HG03565 (cell line): Measurements from ENCODE around the gene ACTRT2.

Source experiments
- ATAC-seq: cut with Tn5 transposase; IDR thresholded peaks from one replicate; pipeline ENCODE4 v1.9.1; 2021; ENCODE audit warnings: mild to moderate bottlenecking, moderate library complexity; ENCODE audit not compliant: unreplicated experiment

ACTRT2 gene

GRCh38 chr1:2983319-2983705 lies 38.0 kb upstream of the ACTRT2 start:
- ATAC-seq, result no peak

- ATAC-seq, result no peak
These were observed 37.4 kb upstream of the ACTRT2 start for GRCh38 chr1:2983706-2984398.

DNA sequence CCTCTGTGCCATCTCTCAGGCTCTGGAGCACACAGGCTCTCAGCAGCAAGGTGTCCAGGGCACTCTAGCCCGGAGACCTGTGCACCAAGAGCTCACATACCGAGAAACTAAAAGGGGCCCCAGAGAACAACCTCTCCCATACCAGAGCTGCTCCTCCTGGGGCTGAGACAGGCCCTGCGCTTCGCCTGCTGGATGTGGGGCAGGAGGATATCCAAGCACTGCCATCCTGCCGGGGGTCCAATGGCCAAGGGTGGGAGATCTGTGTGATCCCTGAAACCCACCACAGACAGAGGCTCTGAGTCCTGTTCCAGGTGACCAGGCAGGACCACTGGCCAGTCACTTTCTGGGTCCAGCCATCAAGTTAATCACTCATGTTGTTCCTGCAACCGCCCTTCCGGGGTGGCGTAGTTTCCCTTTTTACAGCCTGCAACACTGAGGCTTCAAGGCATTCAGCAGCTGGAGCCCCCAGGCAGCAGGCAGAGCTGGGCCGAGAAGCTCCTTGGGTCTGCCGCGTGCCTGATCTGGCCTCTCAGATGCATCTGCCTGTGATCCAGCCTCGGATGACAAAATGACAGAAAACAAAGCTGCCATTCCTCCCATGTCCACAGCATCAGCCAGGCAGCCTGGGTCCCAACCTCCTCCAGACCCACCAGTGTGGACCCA lies 36.7 kb upstream of the ACTRT2 start:
- ATAC-seq, result no peak

- no peak for ATAC-seq
These were observed 36.2 kb upstream of the ACTRT2 start for GRCh38 chr1:2985067-2985561.

DNA sequence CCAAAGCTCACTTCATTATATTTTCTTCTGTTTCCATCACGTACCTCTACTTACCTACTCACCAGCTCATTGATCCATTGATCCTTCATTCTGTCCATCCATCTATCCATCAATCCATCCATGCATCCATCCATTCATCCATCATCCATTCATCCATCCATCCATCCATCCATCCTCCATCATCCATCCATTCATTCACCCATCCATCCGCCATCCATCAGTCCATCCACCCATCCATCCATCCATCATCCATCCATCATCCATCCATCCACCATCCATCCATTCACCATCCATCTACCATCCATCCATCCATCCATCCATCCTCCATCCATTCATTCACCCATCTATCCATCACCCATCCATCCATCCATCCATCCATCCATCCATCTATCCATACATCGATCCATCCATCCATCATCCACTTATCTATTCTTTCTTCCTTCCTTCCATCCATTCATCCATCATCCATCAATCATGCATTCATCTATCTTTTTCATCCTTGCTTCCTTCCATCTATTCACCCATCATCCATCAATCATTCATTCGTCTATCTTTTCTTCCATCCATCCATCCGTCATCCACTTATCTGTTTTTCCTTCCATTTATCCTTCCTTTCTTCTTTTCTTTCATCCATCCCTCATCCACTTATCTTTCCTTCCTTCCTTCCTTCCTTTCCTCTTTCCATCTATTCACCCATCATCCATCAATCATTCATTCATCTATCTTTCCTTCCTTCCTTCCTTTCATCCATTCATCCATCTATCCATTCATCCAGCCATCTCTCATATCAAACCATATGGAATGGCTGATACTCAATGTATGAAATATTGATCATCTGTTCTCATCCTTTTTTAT lies 35.3 kb upstream of the ACTRT2 start:
- no peak for ATAC-seq

GRCh38 chr1:2986549-2987305 lies 34.5 kb upstream of the ACTRT2 start:
- no peak for ATAC-seq

- ATAC-seq, result no peak
These were observed 33.5 kb upstream of the ACTRT2 start for GRCh38 chr1:2987773-2988172.

- ATAC-seq, result no peak
These were observed 33.0 kb upstream of the ACTRT2 start for GRCh38 chr1:2988256-2988655.

DNA sequence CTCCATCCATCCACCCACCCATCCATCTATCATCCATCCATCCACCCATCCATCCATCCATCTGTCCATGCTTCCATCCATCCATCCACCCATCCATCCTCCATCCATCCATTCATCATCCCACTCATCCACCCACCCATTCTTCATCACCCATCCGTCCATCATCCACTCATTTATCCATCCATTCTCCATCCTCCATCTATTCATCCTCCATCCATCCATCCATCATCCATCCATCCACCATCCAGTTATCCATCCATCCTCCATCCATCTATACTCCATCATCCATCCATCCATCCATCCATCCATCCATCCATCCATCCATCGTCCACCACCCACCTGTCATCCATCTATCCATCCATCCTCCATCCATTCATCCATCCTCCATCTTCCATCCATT lies 32.1 kb upstream of the ACTRT2 start:
- ATAC-seq, result no peak

- ATAC-seq, result no peak
These were observed 31.3 kb upstream of the ACTRT2 start for GRCh38 chr1:2989976-2990375.

- no peak for ATAC-seq
These were observed 30.7 kb upstream of the ACTRT2 start for GRCh38 chr1:2990376-2991115.

DNA sequence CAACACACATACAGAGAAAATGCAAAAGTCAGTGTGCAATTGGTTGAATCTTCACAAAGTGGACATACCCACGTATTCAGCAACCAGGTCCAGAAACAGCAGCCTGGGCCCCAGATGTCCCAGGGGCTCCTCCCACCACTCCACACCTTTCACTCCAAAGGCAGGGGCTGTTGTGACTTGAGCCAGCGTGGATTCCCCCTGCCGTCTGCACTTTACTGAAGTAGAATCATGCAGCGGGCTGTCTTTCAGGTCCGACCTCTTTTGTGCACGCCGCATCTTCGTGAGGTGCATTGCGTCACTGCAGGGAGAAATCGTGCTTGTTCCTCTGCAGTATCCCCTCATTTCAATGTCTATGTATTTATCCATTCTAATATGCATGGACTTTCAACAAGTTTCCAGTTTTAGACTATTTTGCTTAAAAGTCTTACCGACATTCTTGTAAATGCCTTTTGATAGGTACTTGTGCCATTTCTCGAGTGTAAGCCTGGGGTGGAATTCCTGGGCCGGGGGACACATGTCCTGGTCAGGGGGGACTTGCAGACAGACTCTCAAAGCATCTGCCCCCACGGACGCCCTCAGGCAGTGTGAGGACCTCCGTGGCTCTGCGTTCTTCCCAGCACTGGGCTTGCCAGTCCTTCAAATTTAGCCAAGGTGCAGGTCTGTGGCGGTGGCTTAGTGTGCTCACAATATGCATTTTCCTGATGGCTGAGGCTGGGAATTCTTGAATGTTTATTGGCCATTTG lies 29.3 kb upstream of the ACTRT2 start:
- ATAC-seq, result no peak

- ATAC-seq, result no peak
These were observed 22.7 kb upstream of the ACTRT2 start for GRCh38 chr1:2998503-2999100.

DNA sequence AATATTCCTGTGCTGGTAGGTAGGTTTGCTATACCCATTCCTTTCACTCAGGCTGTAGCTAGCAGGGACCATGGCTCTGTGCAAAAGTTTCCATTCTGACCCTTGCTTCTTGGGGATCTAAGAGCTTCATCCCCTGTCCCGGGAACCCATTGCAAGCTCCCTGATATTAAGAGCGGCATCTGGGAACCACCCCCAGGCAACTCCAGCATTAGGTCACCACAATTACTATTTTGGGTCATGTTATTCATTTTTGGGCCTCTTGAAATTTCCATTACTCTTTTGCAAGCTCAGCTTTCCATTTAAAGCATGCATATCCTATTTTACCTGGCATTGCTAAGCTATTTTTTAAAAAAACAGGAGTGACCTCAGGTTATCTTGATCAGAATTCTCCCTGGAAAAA lies 22.1 kb upstream of the ACTRT2 start:
- ATAC-seq, result no peak

DNA sequence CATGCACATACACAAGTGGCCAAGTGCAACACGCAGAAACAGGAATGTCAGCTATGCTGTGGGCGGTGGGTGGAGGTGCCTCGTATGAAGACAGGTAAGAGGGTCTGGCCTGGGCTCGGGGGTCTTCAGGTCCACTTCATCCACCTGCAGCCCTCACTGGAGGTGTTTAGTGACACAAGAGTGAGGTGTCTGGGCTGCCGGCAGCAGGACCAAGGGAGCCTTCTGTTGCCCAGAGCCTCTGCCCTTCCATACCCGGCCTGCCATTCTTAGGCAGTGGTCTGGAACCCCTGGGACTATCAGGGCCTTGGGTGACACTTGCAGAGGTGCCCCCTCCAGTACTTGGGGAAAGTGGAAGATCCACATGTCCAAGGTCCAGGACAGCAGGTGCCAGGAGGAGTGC lies 21.7 kb upstream of the ACTRT2 start:
- ATAC-seq, result no peak

GRCh38 chr1:3000214-3000613 lies 21.1 kb upstream of the ACTRT2 start:
- ATAC-seq, result no peak

GRCh38 chr1:3000671-3001470 lies 20.4 kb upstream of the ACTRT2 start:
- ATAC-seq, result no peak
